Testis (tissue), 2 donors: ENCODE data around the gene CIB4.
"Not testable (repeated sequence)": the region's sequence is repeated elsewhere in the genome, so short reads cannot be mapped to it uniquely, and the experiment has no call there.

Experiments used
- POLR2A ChIP-seq: fragments of 450-650 bp; IDR thresholded peaks from one replicate; pipeline ENCODE4 v1.6.1; 2017; ENCODE audit warnings: antibody characterized with exemption, mild to moderate bottlenecking, moderate library complexity
- TF ChIP-seq, protein P1 (sequence below), 3 experiments: fragments of 450-650 bp in 2 of 3; fragments of 200-600 bp in 1 of 3; sonication (generic) in 1 of 3; IDR thresholded peaks; one replicate each; pipeline ENCODE4 v1.5.1; 2016 to 2019; ENCODE audit warnings: antibody characterized with exemption in 3 of 3, mild to moderate bottlenecking in 2 of 3, moderate library complexity in 1 of 3

DNA sequence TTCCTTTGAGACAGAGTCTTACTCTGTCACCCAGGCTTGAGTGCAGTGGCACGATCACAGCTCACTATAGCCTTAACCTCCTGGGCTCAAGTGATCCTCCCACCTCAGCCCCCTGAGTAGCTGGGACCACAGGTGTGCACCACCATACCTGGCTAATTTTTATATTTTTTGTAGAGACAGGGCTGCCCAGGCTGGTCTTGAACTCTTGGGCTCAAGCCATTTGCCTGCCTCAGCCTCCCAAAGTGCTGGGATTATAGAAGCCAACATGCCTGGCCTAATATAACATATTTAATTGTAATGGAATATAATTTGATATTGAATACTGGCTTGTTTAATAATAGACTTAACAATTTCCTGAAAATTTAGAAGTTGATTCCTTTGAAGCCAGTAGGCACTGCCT lies 74.4 kb downstream of the CIB4 start:
- TF ChIP-seq, protein P1, sequence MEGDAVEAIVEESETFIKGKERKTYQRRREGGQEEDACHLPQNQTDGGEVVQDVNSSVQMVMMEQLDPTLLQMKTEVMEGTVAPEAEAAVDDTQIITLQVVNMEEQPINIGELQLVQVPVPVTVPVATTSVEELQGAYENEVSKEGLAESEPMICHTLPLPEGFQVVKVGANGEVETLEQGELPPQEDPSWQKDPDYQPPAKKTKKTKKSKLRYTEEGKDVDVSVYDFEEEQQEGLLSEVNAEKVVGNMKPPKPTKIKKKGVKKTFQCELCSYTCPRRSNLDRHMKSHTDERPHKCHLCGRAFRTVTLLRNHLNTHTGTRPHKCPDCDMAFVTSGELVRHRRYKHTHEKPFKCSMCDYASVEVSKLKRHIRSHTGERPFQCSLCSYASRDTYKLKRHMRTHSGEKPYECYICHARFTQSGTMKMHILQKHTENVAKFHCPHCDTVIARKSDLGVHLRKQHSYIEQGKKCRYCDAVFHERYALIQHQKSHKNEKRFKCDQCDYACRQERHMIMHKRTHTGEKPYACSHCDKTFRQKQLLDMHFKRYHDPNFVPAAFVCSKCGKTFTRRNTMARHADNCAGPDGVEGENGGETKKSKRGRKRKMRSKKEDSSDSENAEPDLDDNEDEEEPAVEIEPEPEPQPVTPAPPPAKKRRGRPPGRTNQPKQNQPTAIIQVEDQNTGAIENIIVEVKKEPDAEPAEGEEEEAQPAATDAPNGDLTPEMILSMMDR (IDR thresholded peaks at IDR 0.05) = not testable (repeated sequence)
- TF ChIP-seq POLR2A = not testable (repeated sequence)
